Hepatocyte (in vitro differentiated cells): Measurements from ENCODE around the gene ZGLP1.
A peak's percentile ranks its signal among the peaks of the same experiment; 100 is the strongest.

Experiments used
- EZH2 ChIP-seq: fragments of 200-600 bp; sonication (generic); IDR thresholded peaks from 2 replicates; pipeline ENCODE4 v1.6.1; 2016; ENCODE audit warnings: antibody characterized with exemption, mild to moderate bottlenecking, borderline replicate concordance
- TF ChIP-seq, protein P1 (sequence below): fragments of 200-600 bp; sonication (generic); IDR thresholded peaks from 2 replicates; pipeline ENCODE4 v1.5.1; 2016; ENCODE audit warnings: antibody characterized with exemption, mild to moderate bottlenecking; ENCODE audit not compliant: poor library complexity

DNA sequence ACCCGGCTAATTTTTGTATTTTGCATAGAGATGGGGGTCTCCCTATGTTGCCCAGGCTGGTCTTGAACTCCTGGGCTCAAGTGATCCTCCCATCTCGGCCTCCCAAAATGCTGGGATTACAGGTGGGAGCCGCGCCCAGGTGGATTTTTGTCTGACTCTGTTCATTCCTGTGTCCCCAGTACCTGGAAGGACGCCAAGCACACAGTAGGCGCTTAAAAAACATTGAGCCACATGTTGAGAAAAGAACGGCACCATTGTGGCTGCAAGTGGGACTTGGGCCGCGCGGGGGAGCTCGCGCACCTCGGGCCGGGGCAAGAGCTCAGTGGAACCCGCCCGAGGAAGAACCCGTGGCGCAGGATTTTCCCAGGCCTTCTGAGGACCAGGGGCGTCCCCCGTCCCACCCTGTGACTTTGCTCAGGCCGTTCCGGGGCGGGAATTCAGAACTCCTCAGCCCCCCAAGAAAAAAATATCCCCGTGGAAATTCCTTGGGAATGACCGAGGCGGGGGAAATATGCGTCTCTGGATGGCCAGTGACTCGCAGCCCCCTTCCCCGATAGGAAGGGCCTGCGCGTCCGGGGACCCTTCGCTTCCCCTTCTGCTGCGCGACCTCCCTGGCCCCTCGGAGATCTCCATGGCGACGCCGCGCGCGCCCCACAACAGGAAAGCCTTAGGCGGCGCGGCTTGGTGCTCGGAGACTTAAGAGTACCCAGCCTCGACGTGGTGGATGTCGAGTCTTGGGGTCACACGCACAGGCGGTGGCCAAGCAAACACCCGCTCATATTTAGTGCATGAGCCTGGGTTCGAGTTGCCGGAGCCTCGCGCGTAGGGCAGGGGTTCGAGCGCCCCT lies 40.1 kb downstream of the ZGLP1 start:
- TF ChIP-seq, protein P1, sequence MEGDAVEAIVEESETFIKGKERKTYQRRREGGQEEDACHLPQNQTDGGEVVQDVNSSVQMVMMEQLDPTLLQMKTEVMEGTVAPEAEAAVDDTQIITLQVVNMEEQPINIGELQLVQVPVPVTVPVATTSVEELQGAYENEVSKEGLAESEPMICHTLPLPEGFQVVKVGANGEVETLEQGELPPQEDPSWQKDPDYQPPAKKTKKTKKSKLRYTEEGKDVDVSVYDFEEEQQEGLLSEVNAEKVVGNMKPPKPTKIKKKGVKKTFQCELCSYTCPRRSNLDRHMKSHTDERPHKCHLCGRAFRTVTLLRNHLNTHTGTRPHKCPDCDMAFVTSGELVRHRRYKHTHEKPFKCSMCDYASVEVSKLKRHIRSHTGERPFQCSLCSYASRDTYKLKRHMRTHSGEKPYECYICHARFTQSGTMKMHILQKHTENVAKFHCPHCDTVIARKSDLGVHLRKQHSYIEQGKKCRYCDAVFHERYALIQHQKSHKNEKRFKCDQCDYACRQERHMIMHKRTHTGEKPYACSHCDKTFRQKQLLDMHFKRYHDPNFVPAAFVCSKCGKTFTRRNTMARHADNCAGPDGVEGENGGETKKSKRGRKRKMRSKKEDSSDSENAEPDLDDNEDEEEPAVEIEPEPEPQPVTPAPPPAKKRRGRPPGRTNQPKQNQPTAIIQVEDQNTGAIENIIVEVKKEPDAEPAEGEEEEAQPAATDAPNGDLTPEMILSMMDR = peak; percentile 93
- TF ChIP-seq EZH2 = peak; percentile 54
